ENCODE measurements around the gene AP4E1. TPM values are rescaled to one million over a fixed set of nuclear protein-coding genes. Genes with fewer than 3 reads are reported as not detected.

The AP4E1 gene
- 9.3 and 10.9 TPM in 2 replicates for total RNA-seq (2021; fragmentation: NEBNext Ultra II Directional; extraction: Animal tissue kit (Norgen Biotek cat#: 25700))
- 1.1 and 1.4 TPM in 2 replicates for polyA plus RNA-seq (2011; rRNA removed)
- polyA plus RNA-seq (2011; cell fraction: cytosol; rRNA removed) = 2.2 TPM
- 0.91 TPM for polyA plus RNA-seq (2011; cell fraction: nucleus; rRNA removed)
- polyA plus RNA-seq (2012, experiment 1 of 2) = 2.3 to 5.3 TPM (median 3.2 TPM) in 4 replicates
- polyA plus RNA-seq (2012, experiment 2 of 2) = 0.24 TPM
- polyA plus RNA-seq (2013, experiment 1 of 2) = 3.6 TPM
- 3.3 TPM for polyA plus RNA-seq (2013, experiment 2 of 2)
- 3.8 and 6.0 TPM in 2 replicates for polyA minus RNA-seq (2011; rRNA and poly(A)+ RNA removed)
- polyA minus RNA-seq (2011; cell fraction: cytosol; rRNA and poly(A)+ RNA removed) = 3.3 TPM
- 5.3 TPM for polyA minus RNA-seq (2011; cell fraction: nucleus; rRNA and poly(A)+ RNA removed)
- long read RNA-seq, experiment 1, partial matches to known transcripts = 0 of 1 reads
- long read RNA-seq, experiment 1, other reads (novel, unspliced or antisense) = 1 of 1 reads
- long read RNA-seq, experiment 2, partial matches to known transcripts = 1 of 3 reads
- long read RNA-seq, experiment 2, other reads (novel, unspliced or antisense) = 2 of 3 reads

DNA sequence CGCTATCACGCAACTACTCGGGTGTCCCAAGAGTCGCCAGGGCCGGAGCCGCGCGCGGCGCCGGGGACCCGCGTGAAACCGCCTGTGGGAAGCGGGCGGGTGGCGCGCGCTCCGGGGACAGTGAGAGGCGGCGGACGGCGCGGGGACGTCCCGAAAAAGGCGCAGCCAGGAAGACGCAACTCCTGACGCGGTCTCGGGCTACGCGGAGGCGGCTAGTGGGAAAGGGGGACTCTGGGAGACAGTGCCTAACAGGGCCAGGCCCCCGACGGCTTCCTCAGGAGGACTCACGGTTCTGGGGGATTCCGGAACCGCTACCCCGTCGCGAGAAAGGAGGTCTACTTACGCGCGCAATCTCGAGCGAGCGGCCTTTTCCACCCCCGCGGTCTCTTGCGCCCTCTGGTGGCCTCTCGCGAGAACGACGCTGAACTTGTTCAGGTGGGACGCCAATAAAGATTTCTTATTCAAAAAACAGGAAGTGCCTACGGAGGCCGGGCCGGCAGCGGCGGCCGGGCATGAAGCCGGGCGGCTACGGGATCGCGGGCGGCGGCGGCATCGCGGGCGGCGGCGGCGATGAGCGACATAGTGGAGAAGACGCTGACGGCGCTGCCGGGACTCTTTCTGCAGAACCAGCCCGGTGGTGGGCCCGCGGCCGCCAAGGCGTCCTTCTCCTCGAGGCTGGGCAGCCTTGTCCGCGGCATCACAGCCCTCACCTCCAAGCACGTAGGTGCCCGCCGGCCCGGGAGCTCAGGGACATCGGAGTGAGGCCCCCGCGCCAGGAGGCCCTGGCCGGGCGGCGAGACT, at the start of gene AP4E1:
TSS of gene AP4E1 (plus strand) at position 475 of the 801 bp plus-strand sequence. CDS start at position 571, 96 bp downstream.
- Histone ChIP-seq H3K18ac (ENCODE audit: extremely low read depth, low read length) (peak within 1 kb of the TSS; percentile 93), H3K23me2 (ENCODE audit: low read depth, low read length) (peaks cover 2% of the 10 kb centered on the region; the same call in 1 of the 2 replicates), H3K9me3 (ENCODE audit: insufficient read depth in 2 of 2, low read depth in 1 of 2, low read length in 1 of 2) (no peaks in the 10 kb centered on the region), H2AFZ (ENCODE audit: low read length) (peak within 1 kb of the TSS; percentile 95), H2BK20ac (ENCODE audit: low read length) (no peak within 1 kb of the TSS), H3K4ac (replicated peaks; ENCODE audit: insufficient read length, low read depth, low read length) (no peak within 1 kb of the TSS), H3K4me1 (replicated peaks in 1 of 4; ENCODE audit: control insufficient read depth in 3 of 4, insufficient read depth in 4 of 4, low read length in 3 of 4) (peaks cover 0 to 3% (median 0%) of the 10 kb centered on the region in 4 experiments; a peak in 2 of 7 replicates), H4K91ac (replicated peaks; ENCODE audit: insufficient read length, low read length) (peak within 1 kb of the TSS; percentile 61), H3K4me3 (ENCODE audit: extremely low read depth in 1 of 4, insufficient read depth in 2 of 4, low read depth in 3 of 4, low read length in 4 of 4) (peak within 1 kb of the TSS; percentile 54 to 89 (median 80)), H3K4me2 (ENCODE audit: insufficient read depth in 1 of 2, low read depth in 2 of 2, low read length in 2 of 2) (peak within 1 kb of the TSS; percentile 74 to 83), H2BK12ac (ENCODE audit: low read depth, low read length) (no peak within 1 kb of the TSS), H2BK120ac (replicated peaks; ENCODE audit: low read depth, low read length) (no peak within 1 kb of the TSS), H3K79me1 (ENCODE audit: low read depth, low read length) (no peaks in the 10 kb centered on the region), H3K23ac (ENCODE audit: insufficient read length) (no peak within 1 kb of the TSS), H3K79me2 (ENCODE audit: control insufficient read depth in 1 of 2, insufficient read depth in 2 of 2, low read length in 2 of 2) (peaks cover 0 to 9% of the 10 kb centered on the region in 2 experiments; a peak in 1 of 4 replicates), H4K20me1 (replicated peaks in 1 of 2; ENCODE audit: control insufficient read depth in 1 of 2, insufficient read depth in 2 of 2, low read length in 2 of 2) (no peaks in the 10 kb centered on the region), H4K8ac (ENCODE audit: extremely low read depth, insufficient read depth, low read length) (peak within 1 kb of the TSS; percentile 91), H3K56ac (replicated peaks; ENCODE audit: insufficient read length, low read depth, low read length) (peak within 1 kb of the TSS; percentile 86), H2AK5ac (ENCODE audit: low read depth, low read length) (no peak within 1 kb of the TSS), H3K14ac (ENCODE audit: insufficient read length) (no peak within 1 kb of the TSS), H2BK15ac (ENCODE audit: low read length) (no peak within 1 kb of the TSS), H2BK5ac (ENCODE audit: low read depth, low read length) (peak within 1 kb of the TSS; percentile 81; the same call in 1 of the 2 replicates), H3K36me3 (ENCODE audit: control insufficient read depth in 2 of 4, insufficient read depth in 4 of 4, low read length in 3 of 4) (peaks cover 0 to 4% (median 2%) of the 10 kb centered on the region in 4 experiments; a peak in 4 of 8 replicates), H3K27ac (ENCODE audit: low read depth, low read length) (peak within 1 kb of the TSS; percentile 51; the same call in 1 of the 2 replicates), H3K9ac (replicated peaks in 1 of 4; ENCODE audit: extremely low read depth in 1 of 4, low read depth in 3 of 4, low read length in 3 of 4) (peak within 1 kb of the TSS; percentile 66 to 89 (median 84)), H3K27me3 (replicated peaks in 1 of 4; ENCODE audit: control insufficient read depth in 3 of 4, extremely low read depth in 1 of 4, insufficient read depth in 3 of 4, low read length in 3 of 4) (no peaks in the 10 kb centered on the region), H4K5ac (ENCODE audit: insufficient read length, low read depth, low read length) (peak within 1 kb of the TSS; percentile 86)
- FAIRE-seq (no peak), DNase-seq (ENCODE audit: low read depth in 1 of 2, low spot score in 2 of 2) (peak; percentile 84 to 97)
- WGBS, 2 experiments (ENCODE audit: extremely low coverage in 1 of 2, insufficient coverage in 1 of 2, insufficient read length in 1 of 2, insufficient replicate concordance in 2 of 2, low coverage in 1 of 2, low lambda C conversion rate in 2 of 2, missing lambda C conversion rate in 1 of 2) = 1% methylated on average over 77 of the region's 100 CpGs; no CpG with 5 or more reads in 1 of the 2 experiments
- ChIA-PET CTCF (ENCODE audit: partially characterized antibody) (interaction anchor here (0.6 to 1.5 kb wide), 4 partner anchors 9 to 557 kb away, joined by 3 to 5 read pairs (median 4); no protein-coding TSS in a partner anchor), POLR2A (ENCODE audit: partially characterized antibody) (interaction anchor here (0.8 to 1.2 kb wide), 2 partner anchors 144 to 232 kb away, joined by 3 to 4 read pairs; no protein-coding TSS in a partner anchor)
- TF ChIP-seq, protein P1, sequence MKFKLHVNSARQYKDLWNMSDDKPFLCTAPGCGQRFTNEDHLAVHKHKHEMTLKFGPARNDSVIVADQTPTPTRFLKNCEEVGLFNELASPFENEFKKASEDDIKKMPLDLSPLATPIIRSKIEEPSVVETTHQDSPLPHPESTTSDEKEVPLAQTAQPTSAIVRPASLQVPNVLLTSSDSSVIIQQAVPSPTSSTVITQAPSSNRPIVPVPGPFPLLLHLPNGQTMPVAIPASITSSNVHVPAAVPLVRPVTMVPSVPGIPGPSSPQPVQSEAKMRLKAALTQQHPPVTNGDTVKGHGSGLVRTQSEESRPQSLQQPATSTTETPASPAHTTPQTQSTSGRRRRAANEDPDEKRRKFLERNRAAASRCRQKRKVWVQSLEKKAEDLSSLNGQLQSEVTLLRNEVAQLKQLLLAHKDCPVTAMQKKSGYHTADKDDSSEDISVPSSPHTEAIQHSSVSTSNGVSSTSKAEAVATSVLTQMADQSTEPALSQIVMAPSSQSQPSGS (IDR thresholded peaks at IDR 0.05; ENCODE audit: low read length) = 0 out of 2 replicates have a peak, but pooled peaks have one; percentile 43
- TF ChIP-seq CHD1 (IDR thresholded peaks at IDR 0.05; ENCODE audit: low read depth, low read length) (no peak), RAD21 (IDR thresholded peaks at IDR 0.05 in 1 of 2, conservative IDR thresholded peaks at IDR 0.05 in 1 of 2; ENCODE audit: low read depth in 2 of 2, low read length in 2 of 2) (peak; percentile 91 to 93), POU5F1 (IDR thresholded peaks at IDR 0.05; ENCODE audit: low read depth, low read length) (peak; percentile 58; the same call in 1 of the 2 replicates), JUND (IDR thresholded peaks at IDR 0.05; ENCODE audit: low read length) (0 out of 2 replicates have a peak, but pooled peaks have one; percentile 22), KDM5A (IDR thresholded peaks at IDR 0.05; ENCODE audit: low read length) (0 out of 2 replicates have a peak, but pooled peaks have one; percentile 24)
